HUES6 (cell line): Measurements from ENCODE around the gene RMI1.

Experiments used
- H3K27ac ChIP-seq: 2 replicates; pipeline ENCODE4 v1.7.0; 2013; ENCODE audit warnings: low read depth, mild to moderate bottlenecking, low read length, inconsistent platforms
- H3K27me3 ChIP-seq: 2 replicates; pipeline ENCODE4 v1.6.1; 2013; ENCODE audit warnings: low read length; ENCODE audit not compliant: control insufficient read depth, insufficient read depth
- H3K36me3 ChIP-seq: 2 replicates; pipeline ENCODE4 v1.6.1; 2013; ENCODE audit warnings: low read length; ENCODE audit not compliant: control insufficient read depth, insufficient read depth
- H3K4me1 ChIP-seq: 2 replicates; pipeline ENCODE4 v1.6.1; 2013; ENCODE audit warnings: low read length; ENCODE audit not compliant: control insufficient read depth, insufficient read depth
- H3K4me3 ChIP-seq: 2 replicates; pipeline ENCODE4 v1.5.1; 2013; ENCODE audit warnings: low read depth, low read length
- H3K9ac ChIP-seq: one replicate; pipeline ENCODE4 v1.6.1; 2013; ENCODE audit warnings: mild to moderate bottlenecking, low read length
- H3K9me3 ChIP-seq: 2 replicates; pipeline ENCODE4 v1.6.1; 2013; ENCODE audit warnings: low read depth, low read length; ENCODE audit not compliant: control insufficient read depth, insufficient read depth

RMI1 gene

GRCh38 chr9:83969602-83970001 lies 11.0 kb upstream of the RMI1 start:
- H3K9me3 ChIP-seq: no peaks in the 10 kb centered on the region
- no peak overlapping the region for H3K27ac ChIP-seq

GRCh38 chr9:83971485-83971884 lies 9.1 kb upstream of the RMI1 start:
- Histone ChIP-seq H3K4me1 (no peaks in the 10 kb centered on the region), H3K9me3 (no peaks in the 10 kb centered on the region), H3K36me3 (peaks cover 100% of the 10 kb centered on the region), H3K4me3 (no peak overlapping the region), H3K27ac (no peak overlapping the region), H3K27me3 (no peaks in the 10 kb centered on the region), H3K9ac (no peak overlapping the region)

More at GRCh38 chr9:83969602-83970001, 11.0 kb upstream of the RMI1 start:
- H3K27me3 ChIP-seq: no peaks in the 10 kb centered on the region
- H3K4me1 ChIP-seq: no peaks in the 10 kb centered on the region
- no peak overlapping the region for H3K4me3 ChIP-seq
- no peak overlapping the region for H3K9ac ChIP-seq
- peaks cover 84% of the 10 kb centered on the region for H3K36me3 ChIP-seq

GRCh38 chr9:83972286-83972685 lies 8.3 kb upstream of the RMI1 start:
- Histone ChIP-seq H3K4me1 (no peaks in the 10 kb centered on the region), H3K27me3 (no peaks in the 10 kb centered on the region)

DNA sequence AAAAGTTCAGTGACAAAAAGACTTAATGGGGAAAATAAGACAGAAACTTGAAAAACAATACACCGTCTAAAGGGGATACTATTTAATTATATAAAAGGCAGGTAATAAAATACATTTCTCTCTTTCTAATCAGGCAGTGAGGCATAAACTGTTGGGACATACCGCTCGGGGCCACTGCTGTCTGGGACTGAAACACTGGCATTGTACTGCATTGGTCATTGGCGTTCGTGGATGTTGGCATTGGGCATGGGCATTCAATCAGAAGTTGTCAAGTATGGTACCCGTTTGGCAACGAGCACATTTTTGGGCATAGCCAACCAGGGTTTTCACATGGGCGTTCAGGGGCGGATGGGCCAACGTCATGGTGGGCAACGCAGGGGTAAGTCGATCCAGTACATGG lies 5.3 kb upstream of the RMI1 start:
- peaks cover 95% of the 10 kb centered on the region for H3K36me3 ChIP-seq
- H3K4me1 ChIP-seq: peaks cover 7% of the 10 kb centered on the region; the same call in 1 of the 2 replicates
- H3K4me3 ChIP-seq: no peak overlapping the region
- no peaks in the 10 kb centered on the region for H3K9me3 ChIP-seq
- H3K27ac ChIP-seq: no peak overlapping the region
- H3K27me3 ChIP-seq: no peaks in the 10 kb centered on the region
- H3K9ac ChIP-seq: no peak overlapping the region

More at GRCh38 chr9:83972286-83972685, 8.3 kb upstream of the RMI1 start:
- no peaks in the 10 kb centered on the region for H3K9me3 ChIP-seq
- no peak overlapping the region for H3K27ac ChIP-seq
- H3K9ac ChIP-seq: no peak overlapping the region
- no peak overlapping the region for H3K4me3 ChIP-seq
- peaks cover 100% of the 10 kb centered on the region for H3K36me3 ChIP-seq

DNA sequence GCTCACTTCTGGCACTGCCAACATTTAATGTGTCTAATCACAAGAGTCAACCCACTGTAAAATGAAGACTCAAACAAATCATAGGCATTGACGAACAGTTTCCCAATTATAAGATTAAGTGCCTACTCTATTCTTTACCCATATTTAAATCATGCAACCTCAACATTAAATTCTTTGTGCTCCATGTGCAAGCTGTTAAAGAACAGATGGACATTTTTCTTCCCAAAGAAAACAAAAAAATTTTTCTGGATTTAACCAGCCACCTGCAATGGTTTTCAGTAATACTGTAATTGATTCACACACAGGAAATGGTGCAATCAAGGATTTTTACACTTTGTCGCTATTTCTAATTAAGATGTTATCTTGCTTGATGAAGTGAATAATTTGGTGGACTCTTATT lies 4.2 kb upstream of the RMI1 start:
- Histone ChIP-seq H3K27ac (no peak overlapping the region), H3K9me3 (no peaks in the 10 kb centered on the region), H3K36me3 (peaks cover 84% of the 10 kb centered on the region), H3K9ac (no peak overlapping the region), H3K4me3 (no peak overlapping the region), H3K4me1 (peaks cover 7% of the 10 kb centered on the region; the same call in 1 of the 2 replicates), H3K27me3 (no peaks in the 10 kb centered on the region)

DNA sequence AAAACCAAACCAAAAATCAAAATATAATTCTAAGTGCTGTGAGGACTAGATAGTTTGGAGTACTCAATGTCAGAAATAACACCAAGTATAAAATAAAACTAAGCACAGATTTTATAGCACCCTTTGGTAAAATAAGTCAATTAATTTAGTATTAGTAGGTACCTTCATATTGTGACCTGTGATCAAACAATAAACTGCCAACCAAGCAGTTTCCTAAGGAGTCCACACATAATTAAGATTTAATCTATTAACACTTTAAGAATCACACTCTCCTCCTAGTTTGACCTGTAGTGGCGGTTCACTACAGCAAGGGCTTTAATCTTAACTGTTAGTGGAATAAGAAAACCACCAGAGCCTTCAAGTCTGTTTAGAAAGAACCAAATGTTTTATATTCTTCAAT lies 3.4 kb upstream of the RMI1 start:
- Histone ChIP-seq H3K4me3 (peak overlapping the region; percentile 99), H3K27ac (no peak overlapping the region), H3K36me3 (peaks cover 76% of the 10 kb centered on the region), H3K4me1 (peaks cover 7% of the 10 kb centered on the region; the same call in 1 of the 2 replicates), H3K9ac (no peak overlapping the region), H3K27me3 (no peaks in the 10 kb centered on the region), H3K9me3 (no peaks in the 10 kb centered on the region)

DNA sequence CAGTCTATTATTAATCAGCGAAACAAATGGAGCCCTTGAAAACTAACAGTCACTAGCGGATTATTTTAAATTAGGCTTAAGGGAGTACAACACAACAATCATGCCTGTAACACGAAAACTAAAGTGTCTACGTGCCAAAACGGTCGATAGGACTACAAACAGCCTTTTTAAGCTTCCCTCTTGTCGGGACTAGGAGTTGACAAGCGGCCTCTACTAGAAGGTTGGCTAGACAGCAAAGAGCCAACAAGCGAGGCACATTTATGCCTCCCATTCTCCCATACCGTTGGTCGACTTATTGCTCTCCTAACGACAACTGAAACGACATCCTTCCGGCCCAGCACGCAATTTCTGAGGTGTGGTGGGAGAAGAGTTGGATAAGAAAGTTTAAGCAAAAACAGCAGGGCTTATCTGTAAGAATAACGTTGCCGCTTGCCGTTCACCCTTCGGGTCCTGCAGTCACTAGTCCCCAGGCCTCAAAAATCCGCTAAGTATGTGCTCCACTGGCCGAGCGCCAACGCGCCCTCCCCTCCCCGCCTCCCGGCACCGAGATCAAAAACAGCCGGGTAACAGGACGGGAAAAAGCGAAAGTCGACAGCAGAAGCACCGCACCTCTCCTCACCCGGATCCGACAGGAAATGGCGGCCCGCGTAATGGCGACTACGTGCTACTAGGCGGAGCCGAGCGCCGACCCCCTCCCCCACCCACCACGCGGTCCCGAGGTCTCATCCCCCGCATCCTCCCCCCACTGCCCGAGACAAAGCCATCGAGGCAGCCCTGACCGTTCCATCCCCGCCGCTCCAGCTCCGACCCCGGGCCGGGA lies 1.4 kb upstream of the RMI1 start:
- Histone ChIP-seq H3K36me3 (peaks cover 56% of the 10 kb centered on the region), H3K9ac (peak overlapping the region; percentile 100), H3K27ac (peak overlapping the region; percentile 100), H3K4me1 (peaks cover 7% of the 10 kb centered on the region), H3K4me3 (peak overlapping the region; percentile 99), H3K27me3 (no peaks in the 10 kb centered on the region), H3K9me3 (no peaks in the 10 kb centered on the region)

- Histone ChIP-seq H3K4me3 (peak within 1 kb of the TSS; percentile 99), H3K9ac (peak within 1 kb of the TSS; percentile 100), H3K36me3 (peaks cover 49% of the 10 kb centered on the region), H3K27me3 (no peaks in the 10 kb centered on the region), H3K4me1 (peaks cover 7% of the 10 kb centered on the region), H3K27ac (peak within 1 kb of the TSS; percentile 100), H3K9me3 (no peaks in the 10 kb centered on the region)
Observed at GRCh38 chr9:83979812-83980394, 702 bp upstream of the RMI1 start, which contains the start of gene HNRNPK. Gene HNRNPK (minus strand): TSS chr9:83980215. CDS start chr9:83978252, 1,963 bp downstream.

- Histone ChIP-seq H3K36me3 (peaks cover 35% of the 10 kb centered on the region), H3K27ac (peak overlapping the region; percentile 100), H3K4me1 (peaks cover 7% of the 10 kb centered on the region), H3K9me3 (no peaks in the 10 kb centered on the region), H3K9ac (peak overlapping the region; percentile 100), H3K27me3 (no peaks in the 10 kb centered on the region), H3K4me3 (peak overlapping the region; percentile 99)
Observed at GRCh38 chr9:83981126-83981871, 694 bp downstream of the RMI1 start.

GRCh38 chr9:83986195-83986594 lies 5.6 kb downstream of the RMI1 start:
- H3K4me3 ChIP-seq: no peak overlapping the region
- no peaks in the 10 kb centered on the region for H3K27me3 ChIP-seq
- no peaks in the 10 kb centered on the region; the same call in none of the 2 replicates for H3K4me1 ChIP-seq
- H3K9me3 ChIP-seq: no peaks in the 10 kb centered on the region
- no peak overlapping the region for H3K27ac ChIP-seq
- no peak overlapping the region for H3K9ac ChIP-seq
- H3K36me3 ChIP-seq: peaks cover 18% of the 10 kb centered on the region
